H9 (cell line): ENCODE results near the gene SYCN. TPM values are rescaled to one million over a fixed set of nuclear protein-coding genes. Genes with fewer than 3 reads are reported as not detected.

ENCODE experiments used
- DNase-seq: peaks from one replicate; pipeline ENCODE4 v3.0.0-alpha.2; 2017
- H2AFZ ChIP-seq: one replicate; pipeline ENCODE4 v1.6.1; 2013; ENCODE audit warnings: mild to moderate bottlenecking, low read length, control low read depth, moderate library complexity
- H2AK5ac ChIP-seq: 2 replicates; pipeline ENCODE4 v1.6.1; 2013; ENCODE audit warnings: low read length, control low read depth, mixed read lengths; ENCODE audit not compliant: insufficient read length
- H2BK120ac ChIP-seq: one replicate; pipeline ENCODE4 v1.6.1; 2013; ENCODE audit warnings: low read depth, mild to moderate bottlenecking, low read length, control low read depth, inconsistent platforms; ENCODE audit not compliant: poor library complexity, severe bottlenecking
- H2BK12ac ChIP-seq: 2 replicates; pipeline ENCODE4 v1.6.1; 2013; ENCODE audit warnings: low read length, control low read depth, mixed read lengths, low read depth; ENCODE audit not compliant: insufficient read length
- H2BK15ac ChIP-seq: 2 replicates; pipeline ENCODE4 v1.6.1; 2013; ENCODE audit warnings: low read depth, low read length, control low read depth
- H2BK20ac ChIP-seq: one replicate; pipeline ENCODE4 v1.6.1; 2013; ENCODE audit warnings: low read depth, mild to moderate bottlenecking, low read length, control low read depth, inconsistent platforms; ENCODE audit not compliant: poor library complexity, severe bottlenecking
- H2BK5ac ChIP-seq: 2 replicates; pipeline ENCODE4 v1.6.1; 2013; ENCODE audit warnings: low read length, control low read depth, mixed read lengths; ENCODE audit not compliant: insufficient read length
- H3K14ac ChIP-seq: 2 replicates; pipeline ENCODE4 v1.6.1; 2013; ENCODE audit warnings: low read length, control low read depth; ENCODE audit not compliant: insufficient read depth
- H3K18ac ChIP-seq: 2 replicates; pipeline ENCODE4 v1.6.1; 2013; ENCODE audit warnings: low read depth, mild to moderate bottlenecking, mixed read lengths, low read length, control low read depth; ENCODE audit not compliant: insufficient read length
- H3K23ac ChIP-seq: 2 replicates; pipeline ENCODE4 v1.6.1; 2013; ENCODE audit warnings: low read length, control low read depth, mixed read lengths, low read depth; ENCODE audit not compliant: insufficient read length
- H3K23me2 ChIP-seq: 2 replicates; pipeline ENCODE4 v1.6.1; 2013; ENCODE audit warnings: low read depth, mild to moderate bottlenecking, mixed read lengths, low read length, control low read depth; ENCODE audit not compliant: insufficient read length, poor library complexity, severe bottlenecking
- H3K27ac ChIP-seq: 2 replicates; pipeline ENCODE4 v1.5.1; 2013; ENCODE audit warnings: low read length, control low read depth, mixed read lengths, low read depth; ENCODE audit not compliant: insufficient read length
- H3K27me3 ChIP-seq: 2 replicates; pipeline ENCODE4 v1.6.1; 2013; ENCODE audit warnings: low read length, control low read depth, inconsistent platforms; ENCODE audit not compliant: insufficient read depth
- H3K4ac ChIP-seq: 2 replicates; pipeline ENCODE4 v1.6.1; 2013; ENCODE audit warnings: low read depth, mild to moderate bottlenecking, control low read depth, inconsistent platforms, low read length, moderate library complexity
- H3K4me1 ChIP-seq: 2 replicates; pipeline ENCODE4 v1.6.1; 2013; ENCODE audit warnings: low read length, control low read depth, inconsistent platforms; ENCODE audit not compliant: insufficient read depth
- H3K4me2 ChIP-seq: 2 replicates; pipeline ENCODE4 v1.6.1; 2013; ENCODE audit warnings: low read length, control low read depth, mixed read lengths; ENCODE audit not compliant: insufficient read length, insufficient read depth
- H3K56ac ChIP-seq: 2 replicates; pipeline ENCODE4 v1.6.1; 2013; ENCODE audit warnings: low read depth, mild to moderate bottlenecking, mixed read lengths, low read length, control low read depth; ENCODE audit not compliant: insufficient read length
- H3K79me1 ChIP-seq: 2 replicates; pipeline ENCODE4 v1.6.1; 2013; ENCODE audit warnings: low read depth, mild to moderate bottlenecking, moderate library complexity, low read length, control low read depth, inconsistent platforms; ENCODE audit not compliant: insufficient read depth, poor library complexity, severe bottlenecking
- H3K79me2 ChIP-seq: 2 replicates; pipeline ENCODE4 v1.6.1; 2013; ENCODE audit warnings: low read length, control low read depth, inconsistent platforms; ENCODE audit not compliant: insufficient read depth
- H3K9ac ChIP-seq: 2 replicates; pipeline ENCODE4 v1.6.1; 2013; ENCODE audit warnings: low read length, control low read depth, mixed read lengths; ENCODE audit not compliant: insufficient read length; ENCODE audit errors: extremely low read depth
- H3K9me3 ChIP-seq: one replicate; pipeline ENCODE4 v1.6.1; 2013; ENCODE audit warnings: low read depth, low read length, inconsistent platforms; ENCODE audit not compliant: control insufficient read depth
- H3T11ph ChIP-seq: one replicate; pipeline ENCODE4 v1.6.1; 2013; ENCODE audit warnings: mild to moderate bottlenecking, low read length, control low read depth, inconsistent platforms
- H4K20me1 ChIP-seq: one replicate; pipeline ENCODE4 v1.6.1; 2013; ENCODE audit not compliant: control insufficient read depth, insufficient read length, insufficient read depth
- H4K5ac ChIP-seq: 2 replicates; pipeline ENCODE4 v1.6.1; 2013; ENCODE audit warnings: low read depth, mild to moderate bottlenecking, mixed read lengths, low read length, control low read depth; ENCODE audit not compliant: insufficient read length
- H4K8ac ChIP-seq: replicated peaks from 2 replicates; pipeline ENCODE4 v1.6.1; 2013; ENCODE audit warnings: low read length, control low read depth, mixed read lengths, low read depth; ENCODE audit not compliant: insufficient read length
- H4K91ac ChIP-seq: 2 replicates; pipeline ENCODE4 v1.6.1; 2013; ENCODE audit warnings: low read depth, mild to moderate bottlenecking, moderate library complexity, mixed read lengths, low read length, control low read depth; ENCODE audit not compliant: insufficient read length
- H3K27ac Mint-ChIP-seq, 3 experiments: 2 replicates in 2 of 3; 3 replicates in 1 of 3; pipeline ENCODE4 v1.8.0; 2020 to 2021; ENCODE audit warnings: mixed read lengths in 3 of 3, mild to moderate bottlenecking in 1 of 3, moderate library complexity in 1 of 3
- H3K27me3 Mint-ChIP-seq: 2 replicates; pipeline ENCODE4 v1.8.0; 2021; ENCODE audit warnings: low read depth, mild to moderate bottlenecking, moderate library complexity, mixed read lengths
- H3K36me3 Mint-ChIP-seq, 3 experiments: 2 replicates in 2 of 3; 3 replicates in 1 of 3; pipeline ENCODE4 v1.8.0; 2020 to 2021; ENCODE audit warnings: low read depth in 3 of 3, mixed read lengths in 3 of 3; ENCODE audit not compliant: insufficient read depth in 1 of 3
- H3K4me1 Mint-ChIP-seq, 2 experiments: 2 replicates each; pipeline ENCODE4 v1.8.0; 2020; ENCODE audit warnings: mixed read lengths in 2 of 2
- H3K4me3 Mint-ChIP-seq, 2 experiments: 2 replicates in 1 of 2; 3 replicates in 1 of 2; pipeline ENCODE4 v1.8.0; 2020 to 2021; ENCODE audit warnings: mild to moderate bottlenecking in 2 of 2, mixed read lengths in 2 of 2, moderate library complexity in 1 of 2
- H3K9me3 Mint-ChIP-seq, 2 experiments: 2 replicates in 1 of 2; 3 replicates in 1 of 2; pipeline ENCODE4 v1.8.0; 2020; ENCODE audit warnings: mild to moderate bottlenecking in 2 of 2, mixed read lengths in 2 of 2, moderate library complexity in 1 of 2
- CTCF ChIP-seq: fragments of 200-600 bp; sonication (generic); conservative IDR thresholded peaks from 3 replicates; pipeline ENCODE4 v1.8.0; 2021; ENCODE audit warnings: antibody characterized with exemption, mild to moderate bottlenecking
- WGBS: extraction: QIAGEN DNeasy Blood & Tissue Kit; methylation state at CpG from one replicate; pipeline ENCODE4 v1.1.7; 2013; ENCODE audit warnings: missing lambda C conversion rate, low lambda C conversion rate, mixed read lengths; ENCODE audit not compliant: insufficient read length; ENCODE audit errors: extremely low coverage; 5-methylcytosine and 5-hydroxymethylcytosine counted together
- total RNA-seq: library from RNA; stranded (reverse); gene quantifications from 2 replicates; pipeline ENCODE4 v1.2.1, GENCODE V29; 2021

SYCN gene
- total RNA-seq, 1 experiment from 2014 or later = not detected

DNA sequence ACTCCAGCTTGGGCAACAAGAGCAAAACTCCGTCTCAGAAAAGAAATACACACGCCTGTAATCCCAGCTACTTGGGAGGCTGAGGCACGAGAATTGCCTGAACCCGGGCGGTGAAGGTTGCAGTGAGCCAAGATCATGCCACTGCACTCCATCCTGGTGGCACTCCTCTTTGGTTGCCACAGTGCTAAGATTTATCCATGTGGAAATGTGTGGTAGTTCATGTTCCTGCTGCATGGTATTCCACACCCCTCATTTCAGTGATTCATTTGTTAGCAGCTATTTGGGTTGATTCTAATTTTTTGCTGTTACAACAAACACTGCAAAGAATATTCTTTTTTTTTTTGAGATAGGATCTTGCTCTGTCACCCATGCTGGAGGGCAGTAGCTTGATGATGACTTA is 28.6 kb upstream of the SYCN start:
- Histone ChIP-seq H3K27me3 (no peaks in the 10 kb centered on the region), H3K27ac (no peak overlapping the region), H3K79me1 (no peaks in the 10 kb centered on the region), H2BK20ac (no peak overlapping the region), H2AFZ (no peak overlapping the region), H2BK12ac (no peak overlapping the region), H2BK5ac (no peak overlapping the region), H2BK120ac (no peak overlapping the region), H2BK15ac (no peak overlapping the region), H3K4ac (no peak overlapping the region), H4K8ac (no peak overlapping the region), H3T11ph (no peak overlapping the region), H3K14ac (no peak overlapping the region), H3K79me2 (no peaks in the 10 kb centered on the region), H3K9me3 (no peaks in the 10 kb centered on the region), H3K23me2 (no peaks in the 10 kb centered on the region), H4K91ac (no peak overlapping the region), H3K56ac (no peak overlapping the region), H4K5ac (no peak overlapping the region), H2AK5ac (no peak overlapping the region), H3K4me1 (no peaks in the 10 kb centered on the region), H3K9ac (no peak overlapping the region), H3K4me2 (no peak overlapping the region), H3K23ac (no peak overlapping the region), H3K18ac (no peak overlapping the region), H4K20me1 (no peaks in the 10 kb centered on the region)
- TF ChIP-seq CTCF = no peak
- WGBS = no CpG with 5 or more reads among the region's 5 CpGs
- Mint-ChIP-seq H3K27ac (no peak overlapping the region), H3K27me3 (peaks cover 60% of the 10 kb centered on the region), H3K4me1 (no peaks in the 10 kb centered on the region; a peak in 1 of 4 replicates), H3K9me3 (no peaks in the 10 kb centered on the region), H3K4me3 (no peak overlapping the region), H3K36me3 (no peaks in the 10 kb centered on the region)
- DNase-seq = no peak
